Measurements from ENCODE around the gene RAB7A.

RAB7A gene

GRCh38 chr3:128734523-128735189 is 8.7 kb downstream of the RAB7A start:
- H3K27ac ChIP-seq (replicated peaks), result no peak overlapping the region
- H3K4me3 ChIP-seq (replicated peaks; ENCODE audit: insufficient read depth, low read length), result no peak overlapping the region
- TF ChIP-seq REST (IDR thresholded peaks at IDR 0.05; ENCODE audit: insufficient replicate concordance, low read depth), result no peak
- TF ChIP-seq CTCF (IDR thresholded peaks at IDR 0.05; ENCODE audit: insufficient read depth, low read length), result no peak
- no peak for TF ChIP-seq GABPA (IDR thresholded peaks at IDR 0.05; ENCODE audit: low read depth)
- no peak for TF ChIP-seq SPI1 (IDR thresholded peaks at IDR 0.05; ENCODE audit: borderline replicate concordance, low read depth)
- TF ChIP-seq POLR2AphosphoS5 (IDR thresholded peaks at IDR 0.05; ENCODE audit: low read depth), result no peak
- H3K27me3 ChIP-seq (ENCODE audit: insufficient read depth, poor library complexity, severe bottlenecking), result no peaks in the 10 kb centered on the region
- no peak for DNase-seq (ENCODE audit: low read depth in 1 of 2, low spot score in 1 of 2)

GRCh38 chr3:128735287-128735686 is 9.3 kb downstream of the RAB7A start:
- Histone ChIP-seq H3K4me3 (replicated peaks; ENCODE audit: insufficient read depth, low read length) (no peak overlapping the region), H3K27me3 (ENCODE audit: insufficient read depth, poor library complexity, severe bottlenecking) (no peaks in the 10 kb centered on the region), H3K27ac (replicated peaks) (no peak overlapping the region)
- DNase-seq (ENCODE audit: low read depth in 1 of 2, low spot score in 1 of 2), result no peak
- TF ChIP-seq CTCF (IDR thresholded peaks at IDR 0.05; ENCODE audit: insufficient read depth, low read length) (no peak), SPI1 (IDR thresholded peaks at IDR 0.05; ENCODE audit: borderline replicate concordance, low read depth) (no peak), POLR2AphosphoS5 (IDR thresholded peaks at IDR 0.05; ENCODE audit: low read depth) (no peak), REST (IDR thresholded peaks at IDR 0.05; ENCODE audit: insufficient replicate concordance, low read depth) (no peak), GABPA (IDR thresholded peaks at IDR 0.05; ENCODE audit: low read depth) (no peak)

GRCh38 chr3:128735884-128736283 is 9.9 kb downstream of the RAB7A start:
- no peak overlapping the region for H3K4me3 ChIP-seq (replicated peaks; ENCODE audit: insufficient read depth, low read length)
- DNase-seq (ENCODE audit: low read depth in 1 of 2, low spot score in 1 of 2), result no peak
- no peaks in the 10 kb centered on the region for H3K27me3 ChIP-seq (ENCODE audit: insufficient read depth, poor library complexity, severe bottlenecking)
- H3K27ac ChIP-seq (replicated peaks), result no peak overlapping the region
- TF ChIP-seq GABPA (IDR thresholded peaks at IDR 0.05; ENCODE audit: low read depth) (no peak), SPI1 (IDR thresholded peaks at IDR 0.05; ENCODE audit: borderline replicate concordance, low read depth) (no peak), POLR2AphosphoS5 (IDR thresholded peaks at IDR 0.05; ENCODE audit: low read depth) (no peak), CTCF (IDR thresholded peaks at IDR 0.05; ENCODE audit: insufficient read depth, low read length) (no peak), REST (IDR thresholded peaks at IDR 0.05; ENCODE audit: insufficient replicate concordance, low read depth) (no peak)
